Fibroblast of lung (primary cell): ENCODE data around the gene LRRC42. TPM values are rescaled to one million over a fixed set of nuclear protein-coding genes. Genes with fewer than 3 reads are reported as not detected.

Source experiments
- DNase-seq, 2 donors: peaks; one replicate each; pipeline versions ENCODE4 v3.0.0 to v3.0.0-alpha.2; 2010; ENCODE audit warnings: low read depth in 2 of 2
- H2AFZ ChIP-seq: 2 replicates; pipeline ENCODE4 v1.5.1; 2012; ENCODE audit warnings: low read length, control low read depth, inconsistent platforms
- H3K27ac ChIP-seq: 2 replicates; pipeline ENCODE4 v1.5.1; 2011; ENCODE audit warnings: low read length, control low read depth; ENCODE audit not compliant: insufficient read depth
- H3K27me3 ChIP-seq: 2 replicates; pipeline ENCODE4 v1.5.1; 2011; ENCODE audit warnings: mild to moderate bottlenecking, low read length; ENCODE audit not compliant: control insufficient read depth, insufficient read depth
- H3K36me3 ChIP-seq: 2 replicates; pipeline ENCODE4 v1.5.1; 2011; ENCODE audit warnings: low read length; ENCODE audit not compliant: control insufficient read depth, insufficient read depth
- H3K4me1 ChIP-seq: 2 replicates; pipeline ENCODE4 v1.5.1; 2011; ENCODE audit warnings: low read length; ENCODE audit not compliant: control insufficient read depth, insufficient read depth; ENCODE audit errors: extremely low read depth
- H3K4me2 ChIP-seq: 2 replicates; pipeline ENCODE4 v1.5.1; 2011; ENCODE audit warnings: low read length, control low read depth; ENCODE audit not compliant: insufficient read depth; ENCODE audit errors: extremely low read depth
- H3K4me3 ChIP-seq, 4 experiments: fragments of 200-600 bp in 1 of 4; sonication (generic) in 1 of 4; replicated peaks in 1 of 4; 2 replicates each; pipeline ENCODE4 v1.5.1; 2011 to 2016; ENCODE audit warnings: low read length in 4 of 4, low read depth in 3 of 4, mild to moderate bottlenecking in 3 of 4, control low read depth in 2 of 4, inconsistent platforms in 1 of 4, mixed read lengths in 1 of 4; ENCODE audit not compliant: insufficient read depth in 1 of 4; ENCODE audit errors: control extremely low read depth in 1 of 4
- H3K79me2 ChIP-seq: 2 replicates; pipeline ENCODE4 v1.5.1; 2012; ENCODE audit warnings: mild to moderate bottlenecking, low read length, inconsistent platforms; ENCODE audit not compliant: control insufficient read depth, insufficient read depth
- H3K9ac ChIP-seq: 2 replicates; pipeline ENCODE4 v1.5.1; 2011; ENCODE audit warnings: mild to moderate bottlenecking, low read length, control low read depth; ENCODE audit not compliant: insufficient read depth
- H3K9me3 ChIP-seq: 2 replicates; pipeline ENCODE4 v1.5.1; 2012; ENCODE audit warnings: low read depth, low read length; ENCODE audit not compliant: control insufficient read depth, insufficient read depth
- H4K20me1 ChIP-seq: 2 replicates; pipeline ENCODE4 v1.5.1; 2011; ENCODE audit warnings: low read length; ENCODE audit not compliant: control insufficient read depth, insufficient read depth; ENCODE audit errors: extremely low read depth
- EZH2 ChIP-seq: IDR thresholded peaks from 2 replicates; pipeline ENCODE4 v1.5.1; 2012; ENCODE audit warnings: low read length, control low read depth, mild to moderate bottlenecking; ENCODE audit errors: missing control alignments
- polyA plus RNA-seq, 2 donors: library from polyadenylated mRNA; depleted of rRNA in 1 of 2; stranded (reverse) in 1 of 2; unstranded in 1 of 2; fragments of >200 nt; gene quantifications; 2 replicates each; pipeline ENCODE4 v1.2.1, GENCODE V29; 2011 to 2012; ENCODE audit warnings: missing spikeins in 1 of 2
- total RNA-seq: library from RNA; depleted of rRNA; stranded (reverse); fragments of >200 nt; gene quantifications from 2 replicates; pipeline ENCODE4 v1.2.1, GENCODE V29; 2014
- TF ChIP-seq, protein P1 (sequence below), 2 donors: IDR thresholded peaks in 1 of 2; conservative IDR thresholded peaks in 1 of 2; 1 replicate in 1 of 2; 2 replicates in 1 of 2; pipeline ENCODE4 v1.5.1; 2011 to 2012; ENCODE audit warnings: low read length in 2 of 2, control low read depth in 1 of 2, inconsistent platforms in 1 of 2, low read depth in 1 of 2, mild to moderate bottlenecking in 1 of 2

Gene LRRC42
- total and polyA plus RNA-seq, 2 donors (not counting 1 experiment from before 2014, with no cell fraction given): 34.0 to 50.2 TPM

GRCh38 chr1:53913352-53914033, 32.7 kb upstream of the LRRC42 start:
- no peaks in the 10 kb centered on the region for H4K20me1 ChIP-seq
- no peak overlapping the region for H3K4me2 ChIP-seq
- DNase-seq: no peak
- TF ChIP-seq, protein P1, sequence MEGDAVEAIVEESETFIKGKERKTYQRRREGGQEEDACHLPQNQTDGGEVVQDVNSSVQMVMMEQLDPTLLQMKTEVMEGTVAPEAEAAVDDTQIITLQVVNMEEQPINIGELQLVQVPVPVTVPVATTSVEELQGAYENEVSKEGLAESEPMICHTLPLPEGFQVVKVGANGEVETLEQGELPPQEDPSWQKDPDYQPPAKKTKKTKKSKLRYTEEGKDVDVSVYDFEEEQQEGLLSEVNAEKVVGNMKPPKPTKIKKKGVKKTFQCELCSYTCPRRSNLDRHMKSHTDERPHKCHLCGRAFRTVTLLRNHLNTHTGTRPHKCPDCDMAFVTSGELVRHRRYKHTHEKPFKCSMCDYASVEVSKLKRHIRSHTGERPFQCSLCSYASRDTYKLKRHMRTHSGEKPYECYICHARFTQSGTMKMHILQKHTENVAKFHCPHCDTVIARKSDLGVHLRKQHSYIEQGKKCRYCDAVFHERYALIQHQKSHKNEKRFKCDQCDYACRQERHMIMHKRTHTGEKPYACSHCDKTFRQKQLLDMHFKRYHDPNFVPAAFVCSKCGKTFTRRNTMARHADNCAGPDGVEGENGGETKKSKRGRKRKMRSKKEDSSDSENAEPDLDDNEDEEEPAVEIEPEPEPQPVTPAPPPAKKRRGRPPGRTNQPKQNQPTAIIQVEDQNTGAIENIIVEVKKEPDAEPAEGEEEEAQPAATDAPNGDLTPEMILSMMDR (conservative IDR thresholded peaks at IDR 0.05 in 1 of 2, IDR thresholded peaks at IDR 0.05 in 1 of 2; ENCODE audit: low read depth in 1 of 2, low read length in 2 of 2): no peak
- no peak for TF ChIP-seq EZH2
- H3K9ac ChIP-seq: no peak overlapping the region
- H3K4me3 ChIP-seq: no peak overlapping the region
- H2AFZ ChIP-seq: no peak overlapping the region
- peaks cover 4% of the 10 kb centered on the region for H3K4me1 ChIP-seq
- H3K27me3 ChIP-seq: no peaks in the 10 kb centered on the region
- H3K79me2 ChIP-seq: no peaks in the 10 kb centered on the region
- H3K36me3 ChIP-seq: no peaks in the 10 kb centered on the region
- no peaks in the 10 kb centered on the region for H3K9me3 ChIP-seq
- H3K27ac ChIP-seq: no peak overlapping the region

DNA sequence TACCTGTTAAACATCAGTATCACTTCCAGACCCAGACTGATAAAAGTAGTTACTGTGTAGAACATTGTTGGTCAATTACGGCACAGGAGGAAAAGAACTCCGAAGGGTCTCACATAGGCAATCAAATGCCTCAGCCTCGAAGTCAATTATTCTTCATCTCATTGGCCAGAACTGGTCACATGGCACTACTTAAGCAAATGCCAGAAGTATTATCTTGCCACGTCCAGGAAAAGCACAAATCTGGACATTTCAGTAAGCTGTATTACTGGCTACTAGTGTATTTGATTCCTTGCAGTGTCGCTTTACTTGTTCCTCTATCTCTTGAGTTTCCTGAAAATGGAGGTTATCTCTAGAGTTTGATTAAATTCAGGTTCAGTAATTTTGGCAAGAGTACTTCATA, 27.8 kb upstream of the LRRC42 start:
- TF ChIP-seq EZH2: no peak
- TF ChIP-seq, protein P1 (conservative IDR thresholded peaks at IDR 0.05 in 1 of 2, IDR thresholded peaks at IDR 0.05 in 1 of 2; ENCODE audit: low read depth in 1 of 2, low read length in 2 of 2): no peak
- H3K9me3 ChIP-seq: no peaks in the 10 kb centered on the region
- no peaks in the 10 kb centered on the region for H3K27me3 ChIP-seq
- no peak overlapping the region for H3K9ac ChIP-seq
- DNase-seq: peak in 1 of 2 donors; percentile 10
- no peaks in the 10 kb centered on the region for H3K4me1 ChIP-seq
- no peaks in the 10 kb centered on the region for H3K36me3 ChIP-seq
- no peaks in the 10 kb centered on the region for H4K20me1 ChIP-seq
- no peaks in the 10 kb centered on the region for H3K79me2 ChIP-seq
- H2AFZ ChIP-seq: no peak overlapping the region
- H3K4me2 ChIP-seq: no peak overlapping the region
- H3K4me3 ChIP-seq: no peak overlapping the region
- H3K27ac ChIP-seq: no peak overlapping the region

DNA sequence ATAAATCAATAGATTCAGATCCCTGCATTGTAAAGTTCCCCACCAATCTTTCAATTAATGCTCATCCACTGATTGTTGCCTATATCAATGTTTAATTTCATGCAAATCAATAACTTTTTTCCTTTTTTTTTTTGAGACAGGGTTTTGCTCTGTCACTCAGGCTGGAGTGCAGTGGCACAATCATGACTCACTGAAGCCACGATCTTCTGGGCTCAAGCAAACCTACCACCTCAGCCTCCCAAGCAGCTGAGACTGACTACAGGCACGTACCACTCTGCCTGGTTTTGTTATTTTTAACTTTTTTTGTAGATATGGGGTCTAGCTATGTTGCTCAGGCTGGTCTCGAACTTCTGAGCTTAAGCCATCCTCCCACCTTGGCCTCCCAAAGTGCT, 26.5 kb upstream of the LRRC42 start:
- Histone ChIP-seq H4K20me1 (no peaks in the 10 kb centered on the region), H3K4me2 (no peak overlapping the region), H3K4me3 (no peak overlapping the region), H3K27me3 (no peaks in the 10 kb centered on the region), H3K36me3 (no peaks in the 10 kb centered on the region), H2AFZ (no peak overlapping the region), H3K79me2 (no peaks in the 10 kb centered on the region), H3K4me1 (no peaks in the 10 kb centered on the region), H3K9me3 (no peaks in the 10 kb centered on the region), H3K9ac (no peak overlapping the region), H3K27ac (no peak overlapping the region)
- TF ChIP-seq, protein P1 (conservative IDR thresholded peaks at IDR 0.05 in 1 of 2, IDR thresholded peaks at IDR 0.05 in 1 of 2; ENCODE audit: low read depth in 1 of 2, low read length in 2 of 2): no peak
- TF ChIP-seq EZH2: no peak
- peak in 1 of 2 donors; percentile 37 for DNase-seq
